HepG2 (cell line): ENCODE data around the gene SAE1. TPM values are rescaled to one million over a fixed set of nuclear protein-coding genes. Genes with fewer than 3 reads are reported as not detected.

Source experiments
- ELK4 ChIP-seq: sonication (generic); formaldehyde crosslinking; IDR thresholded peaks from 2 replicates; pipeline ENCODE4 v1.9.0; 2021; ENCODE audit warnings: missing genetic modification reagents, borderline replicate concordance
- FOXK1 ChIP-seq: sonication (generic); formaldehyde crosslinking; IDR thresholded peaks from 2 replicates; pipeline ENCODE4 v1.4.0; 2020; ENCODE audit warnings: low read depth, missing genetic modification reagents, borderline replicate concordance
- GATAD2A ChIP-seq: IDR thresholded peaks from 2 replicates; pipeline ENCODE4 v1.6.1; 2016
- GRHL1 ChIP-seq: sonication (generic); formaldehyde crosslinking; conservative IDR thresholded peaks from 2 replicates; pipeline ENCODE4 v1.8.0; 2022; ENCODE audit warnings: missing genetic modification reagents
- JDP2 ChIP-seq: sonication (generic); formaldehyde crosslinking; IDR thresholded peaks from 2 replicates; pipeline ENCODE4 v1.8.1; 2022; ENCODE audit warnings: missing genetic modification reagents, borderline replicate concordance
- KAT7 ChIP-seq: IDR thresholded peaks from 2 replicates; pipeline ENCODE4 v1.6.1; 2018; ENCODE audit warnings: borderline replicate concordance, missing compliant biosample characterization
- KDM5A ChIP-seq: fragments of 200-600 bp; sonication (generic); IDR thresholded peaks from 2 replicates; pipeline ENCODE4 v1.7.0; 2018; ENCODE audit warnings: antibody characterized with exemption, mild to moderate bottlenecking, low read length, borderline replicate concordance
- MEF2D ChIP-seq: sonication (generic); formaldehyde crosslinking; IDR thresholded peaks from 2 replicates; pipeline ENCODE4 v1.5.1; 2020; ENCODE audit warnings: mild to moderate bottlenecking, missing genetic modification reagents
- NR2F1 ChIP-seq, 2 experiments: fragments of 450-650 bp in 1 of 2; formaldehyde crosslinking in 1 of 2; IDR thresholded peaks; 2 replicates each; pipeline versions ENCODE4 v1.5.0 to v1.6.1; 2016 to 2020; ENCODE audit warnings: mild to moderate bottlenecking in 1 of 2, missing compliant biosample characterization in 1 of 2, missing genetic modification reagents in 1 of 2, moderate library complexity in 1 of 2
- PHF21A ChIP-seq: sonication (generic); formaldehyde crosslinking; IDR thresholded peaks from 2 replicates; pipeline ENCODE4 v1.5.0; 2020; ENCODE audit warnings: mild to moderate bottlenecking, missing genetic modification reagents
- SMYD3 ChIP-seq: sonication (generic); formaldehyde crosslinking; IDR thresholded peaks from 2 replicates; pipeline ENCODE4 v1.8.1; 2023; ENCODE audit warnings: mild to moderate bottlenecking, missing genetic modification reagents
- TARDBP ChIP-seq: sonication (generic); formaldehyde crosslinking; IDR thresholded peaks from 2 replicates; pipeline ENCODE4 v1.8.0; 2022; ENCODE audit warnings: mild to moderate bottlenecking, missing genetic modification reagents
- ZGPAT ChIP-seq: IDR thresholded peaks from 2 replicates; pipeline ENCODE4 v1.6.1; 2016; ENCODE audit warnings: mild to moderate bottlenecking
- ZNF460 ChIP-seq: sonication (generic); formaldehyde crosslinking; IDR thresholded peaks from 2 replicates; pipeline ENCODE4 v1.5.1; 2020; ENCODE audit warnings: missing genetic modification reagents, mild to moderate bottlenecking, borderline replicate concordance
- ZNF570 ChIP-seq: sonication (generic); formaldehyde crosslinking; IDR thresholded peaks from 2 replicates; pipeline ENCODE4 v1.4.0; 2020; ENCODE audit warnings: mild to moderate bottlenecking, missing genetic modification reagents, borderline replicate concordance
- ZNF879 ChIP-seq: sonication (generic); formaldehyde crosslinking; IDR thresholded peaks from 2 replicates; pipeline ENCODE4 v1.8.1; 2023; ENCODE audit warnings: missing genetic modification reagents
- polyA plus RNA-seq, 8 experiments: library from polyadenylated mRNA; depleted of rRNA in 3 of 8; stranded (reverse) in 7 of 8; unstranded in 1 of 8; fragments of >200 nt; fragmentation: Illumina TruSeq in 4 of 8; extraction: Trizol in 4 of 8; gene quantifications; 2 replicates each; pipeline versions ENCODE4 v1.2.1 to v1.2.3, GENCODE V29; 2011 to 2016; ENCODE audit warnings: low read depth in 4 of 8, missing spikeins in 1 of 8, mixed read lengths in 1 of 8; ENCODE audit not compliant: insufficient read depth in 1 of 8
- total RNA-seq, 5 experiments: library from RNA; depleted of rRNA; stranded (reverse); fragments of >200 nt; fragmentation: Illumina TruSeq; extraction: Trizol; gene quantifications; 2 replicates each; pipeline ENCODE4 v1.2.3, GENCODE V29; 2016; ENCODE audit warnings: low read depth in 1 of 5
- TF ChIP-seq, protein P1 (sequence below): sonication (generic); formaldehyde crosslinking; IDR thresholded peaks from 2 replicates; pipeline ENCODE4 v1.8.0; 2023; ENCODE audit warnings: mild to moderate bottlenecking, missing genetic modification reagents
- TF ChIP-seq, protein P2 (sequence below): sonication (generic); formaldehyde crosslinking; IDR thresholded peaks from 2 replicates; pipeline ENCODE4 v1.4.0; 2020; ENCODE audit warnings: missing genetic modification reagents
- TF ChIP-seq, protein P3 (sequence below): sonication (generic); formaldehyde crosslinking; IDR thresholded peaks from 2 replicates; pipeline ENCODE4 v1.4.0; 2020; ENCODE audit warnings: missing genetic modification reagents

SAE1 gene
- total and polyA plus RNA-seq, 2 of the 13 experiments (the other 11 are each of a cell fraction or from before 2014, with no cell fraction given): 87.6 to 197 TPM

DNA sequence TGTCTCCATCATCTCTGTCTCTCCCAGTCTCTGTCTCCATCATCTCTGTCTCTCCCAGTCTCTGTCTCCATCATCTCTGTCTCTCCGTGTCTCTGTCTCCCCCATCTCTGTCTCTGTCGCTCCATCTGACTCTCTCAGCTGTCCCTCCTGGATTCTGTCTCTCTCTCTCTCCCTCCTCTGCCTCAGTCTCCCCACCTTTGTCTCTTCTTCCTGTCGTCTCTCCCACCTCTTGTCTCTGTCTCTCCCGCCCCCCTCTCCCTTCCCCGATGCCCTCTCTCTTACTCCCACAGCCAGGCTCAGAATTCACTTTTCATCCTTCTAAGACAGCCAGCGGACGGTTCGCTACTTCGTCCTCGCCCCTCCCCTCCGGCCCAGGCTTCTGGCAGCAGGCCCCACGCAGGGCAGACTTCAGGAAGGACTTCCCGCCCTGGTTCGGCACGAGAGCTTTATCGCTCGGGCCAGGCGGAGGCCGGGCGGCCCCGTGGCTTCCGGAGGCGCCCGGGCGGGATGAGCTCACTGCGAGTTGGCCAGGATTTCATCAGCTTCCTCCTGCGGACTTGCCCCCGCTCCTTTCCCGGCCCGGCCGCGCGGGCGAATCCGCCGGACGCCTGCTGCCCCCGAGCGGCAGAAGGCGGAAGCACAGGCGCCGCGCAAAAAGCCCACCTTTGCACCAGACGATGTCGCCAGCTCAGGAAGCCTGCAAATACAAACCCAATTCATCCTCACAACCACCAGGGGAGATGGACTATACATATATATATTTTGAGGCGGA is 113.3 kb downstream of the SAE1 start (continued):
- TF ChIP-seq GRHL1 (CRISPR knock-in tag): no peak
- no peak for TF ChIP-seq KDM5A
- TF ChIP-seq KAT7 (CRISPR knock-in tag): no peak
- peak; percentile 92 for TF ChIP-seq PHF21A (CRISPR knock-in tag)
- no peak for TF ChIP-seq ZNF570 (CRISPR knock-in tag)
- TF ChIP-seq, protein P1, sequence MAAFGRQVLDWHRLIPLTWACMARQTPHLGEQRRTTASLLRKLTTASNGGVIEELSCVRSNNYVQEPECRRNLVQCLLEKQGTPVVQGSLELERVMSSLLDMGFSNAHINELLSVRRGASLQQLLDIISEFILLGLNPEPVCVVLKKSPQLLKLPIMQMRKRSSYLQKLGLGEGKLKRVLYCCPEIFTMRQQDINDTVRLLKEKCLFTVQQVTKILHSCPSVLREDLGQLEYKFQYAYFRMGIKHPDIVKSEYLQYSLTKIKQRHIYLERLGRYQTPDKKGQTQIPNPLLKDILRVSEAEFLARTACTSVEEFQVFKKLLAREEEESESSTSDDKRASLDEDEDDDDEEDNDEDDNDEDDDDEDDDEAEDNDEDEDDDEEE: no peak
- peak; percentile 91 for TF ChIP-seq MEF2D (CRISPR knock-in tag)
- 0 out of 4 replicates have a peak, but pooled peaks of 1 of the 2 experiments have one; percentile 21 for TF ChIP-seq NR2F1 (CRISPR knock-in tag; IDR thresholded peaks at IDR 0.05)
- TF ChIP-seq ZNF879 (CRISPR knock-in tag): no peak
- TF ChIP-seq, protein P2, sequence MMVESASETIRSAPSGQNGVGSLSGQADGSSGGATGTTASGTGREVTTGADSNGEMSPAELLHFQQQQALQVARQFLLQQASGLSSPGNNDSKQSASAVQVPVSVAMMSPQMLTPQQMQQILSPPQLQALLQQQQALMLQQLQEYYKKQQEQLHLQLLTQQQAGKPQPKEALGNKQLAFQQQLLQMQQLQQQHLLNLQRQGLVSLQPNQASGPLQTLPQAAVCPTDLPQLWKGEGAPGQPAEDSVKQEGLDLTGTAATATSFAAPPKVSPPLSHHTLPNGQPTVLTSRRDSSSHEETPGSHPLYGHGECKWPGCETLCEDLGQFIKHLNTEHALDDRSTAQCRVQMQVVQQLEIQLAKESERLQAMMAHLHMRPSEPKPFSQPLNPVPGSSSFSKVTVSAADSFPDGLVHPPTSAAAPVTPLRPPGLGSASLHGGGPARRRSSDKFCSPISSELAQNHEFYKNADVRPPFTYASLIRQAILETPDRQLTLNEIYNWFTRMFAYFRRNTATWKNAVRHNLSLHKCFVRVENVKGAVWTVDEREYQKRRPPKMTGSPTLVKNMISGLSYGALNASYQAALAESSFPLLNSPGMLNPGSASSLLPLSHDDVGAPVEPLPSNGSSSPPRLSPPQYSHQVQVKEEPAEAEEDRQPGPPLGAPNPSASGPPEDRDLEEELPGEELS (CRISPR knock-in tag): peak; percentile 55; the same call in 1 of the 2 replicates
- TF ChIP-seq, protein P3, sequence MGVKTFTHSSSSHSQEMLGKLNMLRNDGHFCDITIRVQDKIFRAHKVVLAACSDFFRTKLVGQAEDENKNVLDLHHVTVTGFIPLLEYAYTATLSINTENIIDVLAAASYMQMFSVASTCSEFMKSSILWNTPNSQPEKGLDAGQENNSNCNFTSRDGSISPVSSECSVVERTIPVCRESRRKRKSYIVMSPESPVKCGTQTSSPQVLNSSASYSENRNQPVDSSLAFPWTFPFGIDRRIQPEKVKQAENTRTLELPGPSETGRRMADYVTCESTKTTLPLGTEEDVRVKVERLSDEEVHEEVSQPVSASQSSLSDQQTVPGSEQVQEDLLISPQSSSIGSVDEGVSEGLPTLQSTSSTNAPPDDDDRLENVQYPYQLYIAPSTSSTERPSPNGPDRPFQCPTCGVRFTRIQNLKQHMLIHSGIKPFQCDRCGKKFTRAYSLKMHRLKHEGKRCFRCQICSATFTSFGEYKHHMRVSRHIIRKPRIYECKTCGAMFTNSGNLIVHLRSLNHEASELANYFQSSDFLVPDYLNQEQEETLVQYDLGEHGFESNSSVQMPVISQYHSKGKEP (CRISPR knock-in tag): 0 out of 2 replicates have a peak, but pooled peaks have one; percentile 39
- TF ChIP-seq ZNF460 (CRISPR knock-in tag): peak; percentile 46; the same call in 1 of the 2 replicates
- TF ChIP-seq ZGPAT: peak; percentile 96
- peak; percentile 19; the same call in 1 of the 2 replicates for TF ChIP-seq JDP2
- 0 out of 2 replicates have a peak, but pooled peaks have one; percentile 36 for TF ChIP-seq FOXK1 (CRISPR knock-in tag)
- TF ChIP-seq ELK4: no peak
- peak; percentile 60 for TF ChIP-seq TARDBP (CRISPR knock-in tag)
- peak; percentile 74; the same call in 1 of the 2 replicates for TF ChIP-seq GATAD2A (CRISPR knock-in tag)
- no peak for TF ChIP-seq SMYD3 (CRISPR knock-in tag)
